Mucosa of rectum (tissue), 2 donors: Measurements from ENCODE around the gene BTBD9.

Experiments used
- H3K27ac ChIP-seq, 2 donors: one replicate each; pipeline ENCODE4 v1.7.0; 2013; ENCODE audit warnings: inconsistent platforms in 2 of 2, low read depth in 2 of 2, low read length in 2 of 2
- H3K27me3 ChIP-seq, 2 donors: one replicate each; pipeline ENCODE4 v1.7.0; 2013; ENCODE audit warnings: low read length in 2 of 2; ENCODE audit not compliant: control insufficient read depth in 2 of 2, insufficient read depth in 2 of 2
- H3K36me3 ChIP-seq, 2 donors: one replicate each; pipeline ENCODE4 v1.7.0; 2013; ENCODE audit warnings: low read length in 2 of 2; ENCODE audit not compliant: control insufficient read depth in 2 of 2, insufficient read depth in 2 of 2
- H3K4me1 ChIP-seq, 2 donors: one replicate each; pipeline ENCODE4 v1.7.0; 2013; ENCODE audit warnings: low read length in 2 of 2, mild to moderate bottlenecking in 1 of 2; ENCODE audit not compliant: control insufficient read depth in 2 of 2, insufficient read depth in 2 of 2
- H3K4me3 ChIP-seq, 2 donors: one replicate each; pipeline ENCODE4 v1.7.0; 2013; ENCODE audit warnings: low read length in 2 of 2
- H3K9ac ChIP-seq, 2 donors: one replicate each; pipeline ENCODE4 v1.7.0; 2013; ENCODE audit warnings: low read length in 2 of 2, low read depth in 1 of 2, mild to moderate bottlenecking in 1 of 2
- H3K9me3 ChIP-seq, 2 donors: one replicate each; pipeline ENCODE4 v1.7.0; 2013; ENCODE audit warnings: low read length in 2 of 2; ENCODE audit not compliant: control insufficient read depth in 2 of 2
- donor health status: healthy.
- donor health status: Normal muscosa, but diverticular disease.

The BTBD9 gene

GRCh38 chr6:38566295-38567030 lies 73.3 kb downstream of the BTBD9 start:
- H3K4me1 ChIP-seq, result no peaks in the 10 kb centered on the region
- no peaks in the 10 kb centered on the region for H3K36me3 ChIP-seq
- H3K9ac ChIP-seq, result no peak overlapping the region
- H3K4me3 ChIP-seq, result no peak overlapping the region
- no peak overlapping the region for H3K27ac ChIP-seq
- no peaks in the 10 kb centered on the region for H3K27me3 ChIP-seq
- no peaks in the 10 kb centered on the region for H3K9me3 ChIP-seq

DNA sequence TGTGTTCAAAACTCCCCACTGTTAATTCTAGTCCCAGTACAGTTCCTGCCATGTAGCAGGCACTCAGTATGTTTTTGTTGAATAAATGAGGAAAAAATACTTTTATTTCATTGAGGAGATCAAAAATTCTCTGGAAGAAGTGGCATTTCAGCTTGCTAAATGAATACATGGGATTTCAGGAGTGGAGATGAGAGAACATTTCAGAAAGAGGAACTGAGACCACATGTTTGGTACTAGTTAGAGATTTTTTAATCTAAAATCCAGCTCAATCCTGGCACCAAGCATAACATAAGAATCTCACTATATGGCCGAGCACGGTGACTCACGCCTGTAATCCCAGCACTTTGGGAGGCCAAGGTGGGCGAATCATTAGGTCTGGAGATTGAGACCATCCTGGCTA lies 75.4 kb downstream of the BTBD9 start:
- no peak overlapping the region for H3K27ac ChIP-seq
- no peaks in the 10 kb centered on the region for H3K9me3 ChIP-seq
- no peak overlapping the region for H3K9ac ChIP-seq
- no peaks in the 10 kb centered on the region for H3K27me3 ChIP-seq
- no peaks in the 10 kb centered on the region for H3K36me3 ChIP-seq
- no peak overlapping the region for H3K4me3 ChIP-seq
- H3K4me1 ChIP-seq, result no peaks in the 10 kb centered on the region

- Histone ChIP-seq H3K36me3 (no peaks in the 10 kb centered on the region), H3K27ac (no peak overlapping the region), H3K4me3 (no peak overlapping the region), H3K9me3 (no peaks in the 10 kb centered on the region), H3K4me1 (no peaks in the 10 kb centered on the region), H3K27me3 (no peaks in the 10 kb centered on the region), H3K9ac (no peak overlapping the region)
These were observed 84.1 kb downstream of the BTBD9 start for GRCh38 chr6:38555606-38556005.

DNA sequence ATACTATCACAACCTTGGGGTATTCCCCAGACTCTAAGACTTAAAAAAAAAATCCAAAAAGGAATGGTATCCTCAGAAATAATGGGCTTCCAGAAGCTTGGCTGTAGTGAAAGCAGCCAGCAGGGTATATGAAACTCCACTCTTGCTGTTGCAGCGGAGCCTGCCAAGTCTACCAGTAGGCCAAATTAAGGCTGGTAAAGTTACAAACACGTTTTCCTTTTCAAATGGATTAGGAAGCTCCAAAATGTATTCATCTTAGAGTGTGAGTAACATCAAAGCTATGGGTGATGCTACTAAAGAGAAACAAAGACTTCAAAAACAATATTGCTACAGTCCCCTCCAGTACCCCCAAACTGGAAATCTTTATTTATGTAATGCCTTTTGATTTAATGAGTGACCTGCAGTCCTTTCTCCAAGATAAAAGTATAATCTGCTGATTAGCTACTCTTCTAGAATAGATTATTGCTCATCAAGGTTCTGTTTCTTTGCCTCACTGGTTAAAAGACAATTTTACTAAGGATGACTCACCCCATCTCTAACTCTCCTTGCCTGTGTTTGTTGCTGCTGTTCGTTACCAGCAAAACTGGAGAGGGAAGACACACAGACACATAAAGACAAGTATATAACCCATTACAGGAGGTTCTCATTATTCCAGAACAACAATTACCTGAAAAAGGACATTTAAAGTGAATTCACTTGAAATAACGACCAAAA lies 84.9 kb downstream of the BTBD9 start:
- Histone ChIP-seq H3K9me3 (no peaks in the 10 kb centered on the region), H3K27me3 (no peaks in the 10 kb centered on the region), H3K36me3 (no peaks in the 10 kb centered on the region), H3K4me1 (no peaks in the 10 kb centered on the region), H3K27ac (no peak overlapping the region), H3K4me3 (no peak overlapping the region), H3K9ac (no peak overlapping the region)

DNA sequence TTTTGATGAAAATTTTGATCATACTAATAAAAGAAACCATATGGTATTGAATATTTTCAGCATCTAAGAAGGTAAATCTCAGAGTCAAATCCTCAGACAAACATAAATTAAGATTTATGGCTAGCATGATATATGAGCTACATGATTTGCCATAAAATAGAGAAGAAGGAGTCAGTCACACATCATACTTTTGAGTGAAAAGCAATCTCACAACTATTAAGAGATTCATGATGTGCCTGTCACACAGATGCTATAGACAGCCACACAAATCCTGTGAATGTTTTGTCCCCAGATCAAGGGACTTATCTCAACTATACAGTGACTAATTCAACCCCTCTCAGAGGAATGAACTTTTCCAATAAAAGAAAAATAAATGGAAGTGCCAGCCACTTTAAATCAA lies 85.7 kb downstream of the BTBD9 start:
- H3K9me3 ChIP-seq, result no peaks in the 10 kb centered on the region
- H3K4me1 ChIP-seq, result no peaks in the 10 kb centered on the region
- H3K27ac ChIP-seq, result no peak overlapping the region
- no peaks in the 10 kb centered on the region for H3K36me3 ChIP-seq
- H3K9ac ChIP-seq, result no peak overlapping the region
- H3K27me3 ChIP-seq, result no peaks in the 10 kb centered on the region
- no peak overlapping the region for H3K4me3 ChIP-seq

GRCh38 chr6:38552121-38552520 lies 87.6 kb downstream of the BTBD9 start:
- Histone ChIP-seq H3K27ac (no peak overlapping the region), H3K4me3 (no peak overlapping the region), H3K9me3 (no peaks in the 10 kb centered on the region), H3K9ac (no peak overlapping the region), H3K36me3 (no peaks in the 10 kb centered on the region), H3K27me3 (no peaks in the 10 kb centered on the region), H3K4me1 (no peaks in the 10 kb centered on the region)

DNA sequence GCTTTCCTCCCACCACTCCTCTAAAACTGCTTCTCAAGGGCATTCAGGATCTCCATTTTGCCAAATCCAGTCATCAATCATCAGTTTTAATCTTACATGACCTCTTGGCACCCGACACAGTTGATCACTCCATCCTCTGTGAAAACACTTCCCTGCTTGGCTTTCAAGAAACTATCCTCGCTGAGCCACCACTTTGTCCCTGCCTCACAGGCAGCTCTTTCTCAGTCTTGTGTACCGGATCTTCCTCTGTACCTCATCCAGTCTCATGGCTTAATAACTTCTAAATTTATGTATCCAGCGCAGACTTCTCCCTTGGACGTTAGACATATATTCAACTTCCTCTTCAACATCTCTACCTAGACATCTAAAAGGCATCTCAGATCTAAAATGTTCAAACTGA lies 89.9 kb downstream of the BTBD9 start:
- H3K4me3 ChIP-seq, result no peak overlapping the region
- no peaks in the 10 kb centered on the region for H3K27me3 ChIP-seq
- no peak overlapping the region for H3K9ac ChIP-seq
- H3K36me3 ChIP-seq, result peaks cover 0 to 3% of the 10 kb centered on the region in 2 donors
- no peak overlapping the region for H3K27ac ChIP-seq
- no peaks in the 10 kb centered on the region for H3K9me3 ChIP-seq
- no peaks in the 10 kb centered on the region for H3K4me1 ChIP-seq

DNA sequence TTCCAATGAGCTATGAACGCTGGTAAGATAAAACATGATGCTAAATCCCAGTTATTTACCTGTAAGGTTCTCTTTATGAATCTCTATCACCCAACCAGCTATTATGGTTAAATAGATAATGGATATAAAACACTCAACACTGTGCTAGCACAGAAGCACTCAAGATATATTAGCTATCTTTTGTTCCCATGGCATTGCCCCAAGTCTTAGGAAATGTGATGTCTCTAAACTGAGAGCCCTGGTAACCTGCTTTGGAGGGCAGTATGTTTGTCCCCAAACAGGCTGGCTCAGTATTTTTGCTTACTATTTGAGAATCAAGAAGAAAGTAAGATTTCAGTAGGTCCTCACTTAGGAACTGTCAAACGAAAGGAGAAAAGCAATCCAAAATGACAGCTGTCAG lies 90.5 kb downstream of the BTBD9 start:
- H3K9ac ChIP-seq, result no peak overlapping the region
- H3K9me3 ChIP-seq, result no peaks in the 10 kb centered on the region
- no peaks in the 10 kb centered on the region for H3K27me3 ChIP-seq
- peaks cover 0 to 3% of the 10 kb centered on the region in 2 donors for H3K36me3 ChIP-seq
- no peak overlapping the region for H3K4me3 ChIP-seq
- H3K4me1 ChIP-seq, result no peaks in the 10 kb centered on the region
- no peak overlapping the region for H3K27ac ChIP-seq

DNA sequence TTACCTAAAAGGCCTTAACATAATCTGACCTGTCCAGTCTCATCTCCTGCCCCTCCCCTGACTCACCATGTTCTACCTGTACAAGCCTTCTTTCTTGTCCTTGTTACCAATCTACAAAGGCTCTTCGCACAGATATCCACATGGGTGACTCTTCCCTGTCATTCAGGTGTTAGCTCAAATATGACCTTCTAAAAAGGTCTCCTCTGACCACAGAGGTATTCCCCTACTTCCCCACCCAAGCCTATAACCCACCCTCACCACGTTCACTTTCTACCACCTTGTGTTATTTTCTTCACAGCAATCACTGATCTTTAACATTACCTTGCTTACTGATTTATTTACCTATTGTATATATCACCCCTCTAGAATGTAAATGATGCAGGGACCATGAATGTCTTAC lies 96.7 kb downstream of the BTBD9 start:
- peaks cover 0 to 3% of the 10 kb centered on the region in 2 donors for H3K36me3 ChIP-seq
- no peak overlapping the region for H3K9ac ChIP-seq
- H3K4me1 ChIP-seq, result no peaks in the 10 kb centered on the region
- no peak overlapping the region for H3K4me3 ChIP-seq
- H3K27ac ChIP-seq, result no peak overlapping the region
- H3K27me3 ChIP-seq, result no peaks in the 10 kb centered on the region
- no peaks in the 10 kb centered on the region for H3K9me3 ChIP-seq

- H3K4me1 ChIP-seq, result no peaks in the 10 kb centered on the region
- H3K4me3 ChIP-seq, result no peak overlapping the region
These were observed 97.7 kb downstream of the BTBD9 start for GRCh38 chr6:38542031-38542430.

More at GRCh38 chr6:38542031-38542430, 97.7 kb downstream of the BTBD9 start:
- Histone ChIP-seq H3K9me3 (no peaks in the 10 kb centered on the region), H3K27ac (no peak overlapping the region), H3K27me3 (no peaks in the 10 kb centered on the region), H3K36me3 (peaks cover 0 to 3% of the 10 kb centered on the region in 2 donors), H3K9ac (no peak overlapping the region)
